Activated CD4-positive, alpha-beta T cell treated with anti-CD3 and anti-CD28 coated beads for 36 hours (primary cell): ENCODE measurements around the gene RPS6KL1. TPM values are rescaled to one million over a fixed set of nuclear protein-coding genes. Genes with fewer than 3 reads are reported as not detected.

Source experiments
- ATAC-seq: fragments of 200-7000 bp; cut with Tn5 transposase; one replicate; pipeline ENCODE4 v1.10.0; 2021; ENCODE audit warnings: mild to moderate bottlenecking, moderate library complexity
- CTCF ChIA-PET: fragments of 350-600 bp; sonication (Branson Sonifier 250); formaldehyde crosslinking; loops from one replicate; lab custom pipeline; 2021; ENCODE audit warnings: antibody characterized with exemption; lab: Charles Lee
- POLR2A ChIA-PET: fragments of 350-600 bp; sonication (Branson Sonifier 250); formaldehyde crosslinking; loops from one replicate; lab custom pipeline; 2021; ENCODE audit warnings: antibody characterized with exemption, inconsistent platforms; lab: Charles Lee
- DNase-seq: peaks from one replicate; pipeline ENCODE4 v3.0.0-alpha.2; 2020
- H3K27ac Mint-ChIP-seq: one replicate; pipeline ENCODE4 v1.8.0; 2021; ENCODE audit warnings: mixed read lengths
- H3K27me3 Mint-ChIP-seq: one replicate; pipeline ENCODE4 v1.8.0; 2021; ENCODE audit warnings: mixed read lengths
- H3K36me3 Mint-ChIP-seq: one replicate; pipeline ENCODE4 v1.8.0; 2021; ENCODE audit warnings: low read depth, mixed read lengths
- H3K4me1 Mint-ChIP-seq: one replicate; pipeline ENCODE4 v1.8.0; 2021; ENCODE audit warnings: mixed read lengths
- H3K4me3 Mint-ChIP-seq: one replicate; pipeline ENCODE4 v1.8.0; 2021; ENCODE audit warnings: mild to moderate bottlenecking, moderate library complexity, mixed read lengths
- H3K9me3 Mint-ChIP-seq: one replicate; pipeline ENCODE4 v1.8.0; 2021; ENCODE audit warnings: low read depth, mixed read lengths
- intact Hi-C, 2 experiments: fragments of 100-400 bp; cut with DNase I in 1 of 2; cut with micrococcal nuclease in 1 of 2; formaldehyde crosslinking; loops; one replicate each; pipeline versions ENCODE4 v1.14.2 to v1.15.1; 2022 to 2024; cut with DNase I, micrococcal nuclease
- total RNA-seq, 2 experiments: library from RNA; stranded (reverse); gene quantifications; one replicate each; pipeline ENCODE4 v1.2.3, GENCODE V29; 2021

RPS6KL1 gene
- 1 to 10 TPM; 5.6 to 6.0 TPM for total RNA-seq

DNA sequence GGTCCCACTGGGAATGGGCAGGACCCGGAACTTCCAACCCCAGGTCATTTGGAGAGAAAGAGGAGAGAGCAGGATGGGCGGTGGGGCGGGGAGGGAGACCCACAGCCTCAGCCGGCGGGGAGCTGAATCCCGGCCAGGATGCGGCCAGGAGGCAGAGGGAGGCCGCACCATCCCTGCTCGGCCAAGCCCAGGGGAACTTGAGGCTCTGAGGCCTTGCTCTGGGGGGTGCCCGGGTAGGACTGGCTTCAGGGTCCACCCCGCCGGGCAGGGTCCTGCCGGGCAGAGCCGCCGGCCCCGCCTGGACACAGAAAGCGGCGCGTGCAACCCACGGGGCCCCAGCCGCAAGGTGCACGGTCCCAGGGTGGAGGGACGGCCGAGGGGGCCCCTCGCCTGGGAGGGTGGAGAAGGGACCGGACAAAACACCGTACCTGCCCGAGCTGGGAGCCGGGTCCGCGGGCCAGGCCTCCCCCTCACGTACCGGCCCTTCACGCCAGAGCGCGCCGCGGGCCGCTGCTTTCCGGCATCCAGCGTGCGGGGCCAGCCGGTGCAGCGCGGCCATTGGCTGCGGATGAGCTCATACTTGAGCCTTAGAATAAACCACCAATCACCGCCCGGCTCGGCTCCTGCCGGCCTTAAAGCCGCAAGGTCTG lies at the start of gene RPS6KL1:
Gene RPS6KL1 (minus strand): TSS at position 509 of the 650 bp plus-strand sequence. CDS start 1,719 bp downstream, outside the sequence.
- CTCF ChIA-PET: interaction anchor here (0.5 to 3.1 kb wide), 14 partner anchors 10 to 140 kb away, joined by 3 to 23 read pairs (median 4); no protein-coding TSS in a partner anchor
- ATAC-seq: peak; percentile 99

GRCh38 chr14:74968811-74969210 lies 45.8 kb upstream of the RPS6KL1 start:
- no peaks in the 10 kb centered on the region for H3K9me3 Mint-ChIP-seq

More for the DNA sequence above, at the start of gene RPS6KL1:
- Mint-ChIP-seq H3K27ac (peak within 1 kb of the TSS; percentile 39), H3K9me3 (no peaks in the 10 kb centered on the region), H3K4me1 (peaks cover 10% of the 10 kb centered on the region), H3K36me3 (no peaks in the 10 kb centered on the region), H3K4me3 (peak within 1 kb of the TSS; percentile 66), H3K27me3 (peaks cover 6% of the 10 kb centered on the region)
- POLR2A ChIA-PET: interaction anchor here (0.6 to 1.0 kb wide), 3 partner anchors 38 to 738 kb away, joined by 3 to 5 read pairs (median 3); partner anchors contain the start of gene TTLL5
- DNase-seq: peak; percentile 86
- intact Hi-C loops: loop anchor here in 1 of 2 experiments (1.0 kb wide), 1 partner anchor 42 kb away; the partner anchor contains the start of gene DLST

DNA sequence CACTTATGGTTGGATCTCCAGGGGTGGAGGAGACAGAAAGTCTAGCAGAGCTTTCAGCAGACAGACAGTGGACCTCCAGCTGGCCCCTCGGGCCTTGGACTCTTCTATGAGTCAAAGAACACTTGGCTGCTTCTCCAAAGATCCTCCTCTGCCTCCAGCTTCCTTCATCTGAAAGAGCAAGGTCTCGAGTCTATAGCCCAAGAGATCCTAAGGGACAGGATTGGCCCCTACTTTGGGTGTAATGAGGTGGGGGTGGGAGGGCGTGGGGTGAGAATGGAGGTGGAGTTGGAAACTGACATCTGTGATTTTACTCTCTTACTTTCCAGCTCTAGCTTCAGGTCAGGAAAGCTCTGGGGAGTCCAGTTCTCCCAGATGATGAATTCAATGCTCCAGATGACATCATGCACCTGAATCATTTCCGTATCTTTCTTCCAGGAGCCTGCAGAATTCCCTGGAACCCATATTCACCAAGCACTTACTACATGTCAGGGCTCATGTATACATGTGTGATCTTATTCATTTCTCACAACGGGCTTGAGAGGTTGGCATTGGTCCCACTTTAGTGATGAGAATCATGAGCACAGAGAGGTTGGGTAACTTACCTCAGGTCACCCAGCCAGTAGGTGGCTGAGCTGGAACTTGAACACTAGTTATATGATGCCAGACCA lies 42.6 kb upstream of the RPS6KL1 start:
- ATAC-seq (no peak), DNase-seq (no peak)
- Mint-ChIP-seq H3K4me3 (no peak overlapping the region), H3K27ac (no peak overlapping the region), H3K9me3 (no peaks in the 10 kb centered on the region), H3K27me3 (peaks cover 2% of the 10 kb centered on the region), H3K4me1 (no peaks in the 10 kb centered on the region), H3K36me3 (no peaks in the 10 kb centered on the region)
- ChIA-PET CTCF (interaction anchor here (0.5 to 1.6 kb wide), 3 partner anchors 13 to 123 kb away, joined by 3 to 6 read pairs (median 4); no protein-coding TSS in a partner anchor), POLR2A (no interaction called here)
- intact Hi-C loops: no loop called here

More at GRCh38 chr14:74968811-74969210, 45.8 kb upstream of the RPS6KL1 start:
- Mint-ChIP-seq H3K27me3 (peaks cover 2% of the 10 kb centered on the region), H3K4me3 (no peak overlapping the region), H3K4me1 (no peaks in the 10 kb centered on the region), H3K27ac (no peak overlapping the region), H3K36me3 (no peaks in the 10 kb centered on the region)
- ChIA-PET POLR2A (no interaction called here), CTCF (interaction anchor here (0.6 to 1.5 kb wide), 6 partner anchors 19 to 174 kb away, joined by 3 to 5 read pairs (median 3); no protein-coding TSS in a partner anchor)
- ATAC-seq: no peak
- intact Hi-C loops: no loop called here
- no peak for DNase-seq

DNA sequence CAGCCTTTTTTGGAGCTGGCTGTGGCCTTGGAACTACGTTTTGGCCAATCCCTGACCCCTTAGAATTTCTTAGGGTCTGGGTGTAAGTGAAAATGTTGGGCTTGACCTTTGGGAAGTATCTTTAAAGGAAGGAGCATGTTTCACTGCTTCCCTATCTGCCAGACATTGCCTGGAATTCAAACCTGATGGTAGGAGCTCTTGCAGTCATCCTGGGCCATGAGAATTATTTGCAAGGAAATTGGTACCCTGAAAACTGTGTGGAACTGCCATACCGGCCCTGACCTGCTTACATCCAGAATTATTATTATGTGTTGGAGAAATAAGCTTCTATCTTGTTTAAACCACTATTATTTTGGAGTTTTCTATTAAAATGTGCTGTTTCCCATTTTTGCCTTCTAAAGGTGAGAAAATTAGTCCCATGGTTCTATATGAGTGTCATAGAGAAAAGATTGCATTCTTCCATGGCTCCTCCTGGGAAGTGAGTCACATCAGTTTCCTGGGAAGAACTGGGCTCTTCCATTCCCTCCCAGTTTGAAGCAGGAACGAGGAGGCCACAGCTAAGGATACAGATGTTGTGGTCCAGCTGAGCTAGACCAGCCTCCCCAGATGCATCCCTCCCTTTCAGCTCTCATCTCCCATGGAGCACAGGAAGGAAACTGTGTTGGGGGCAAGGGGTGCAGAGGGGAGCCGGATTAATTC lies 41.9 kb upstream of the RPS6KL1 start:
- no peak for ATAC-seq
- DNase-seq: no peak
- Mint-ChIP-seq H3K27me3 (peaks cover 2% of the 10 kb centered on the region), H3K9me3 (no peaks in the 10 kb centered on the region), H3K36me3 (no peaks in the 10 kb centered on the region), H3K4me3 (no peak overlapping the region), H3K4me1 (no peaks in the 10 kb centered on the region), H3K27ac (no peak overlapping the region)
- intact Hi-C loops: no loop called here
- ChIA-PET POLR2A (no interaction called here), CTCF (interaction anchor here (0.6 to 1.6 kb wide), 4 partner anchors 13 to 123 kb away, joined by 3 to 6 read pairs (median 4); no protein-coding TSS in a partner anchor)

DNA sequence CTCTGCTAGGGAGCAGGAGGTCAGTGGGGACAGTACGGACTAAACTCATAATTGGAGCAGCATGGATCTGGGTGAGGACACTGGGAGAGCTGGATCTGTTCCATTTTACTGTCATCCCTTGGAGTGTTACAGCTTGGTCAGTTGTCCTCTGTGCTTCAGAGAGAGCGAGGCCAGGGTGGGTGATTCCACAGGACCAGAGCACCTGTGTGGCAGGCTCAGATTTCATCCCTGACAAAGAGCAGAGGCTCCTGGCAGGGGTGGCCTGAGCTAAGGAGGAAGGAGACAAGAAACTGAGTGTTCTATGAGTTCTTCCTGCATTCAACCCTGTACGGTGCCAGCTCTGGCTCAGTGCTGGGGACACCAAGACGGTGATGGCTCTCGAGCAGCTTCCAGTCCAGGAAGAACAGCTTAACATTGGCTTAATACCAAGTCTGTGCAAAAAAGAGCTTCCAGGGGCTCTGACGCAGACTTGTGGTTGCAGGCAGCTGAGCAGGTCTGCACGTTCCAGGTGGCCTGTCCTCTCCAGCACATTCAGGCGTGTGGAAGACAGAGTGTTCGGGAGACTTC lies 40.7 kb upstream of the RPS6KL1 start:
- Mint-ChIP-seq H3K36me3 (no peaks in the 10 kb centered on the region), H3K27me3 (peaks cover 2% of the 10 kb centered on the region), H3K4me3 (no peak overlapping the region), H3K27ac (no peak overlapping the region), H3K9me3 (no peaks in the 10 kb centered on the region), H3K4me1 (no peaks in the 10 kb centered on the region)
- DNase-seq (no peak), ATAC-seq (no peak)
- intact Hi-C loops: no loop called here
- ChIA-PET POLR2A (interaction anchor here (0.6 to 0.8 kb wide), 2 partner anchors 82 to 163 kb away, joined by 3 read pairs; partner anchors contain the start of gene NEK9), CTCF (interaction anchor here (0.8 to 1.6 kb wide), 4 partner anchors 12 to 103 kb away, joined by 3 to 6 read pairs (median 3); partner anchors contain the start of gene RPS6KL1)

DNA sequence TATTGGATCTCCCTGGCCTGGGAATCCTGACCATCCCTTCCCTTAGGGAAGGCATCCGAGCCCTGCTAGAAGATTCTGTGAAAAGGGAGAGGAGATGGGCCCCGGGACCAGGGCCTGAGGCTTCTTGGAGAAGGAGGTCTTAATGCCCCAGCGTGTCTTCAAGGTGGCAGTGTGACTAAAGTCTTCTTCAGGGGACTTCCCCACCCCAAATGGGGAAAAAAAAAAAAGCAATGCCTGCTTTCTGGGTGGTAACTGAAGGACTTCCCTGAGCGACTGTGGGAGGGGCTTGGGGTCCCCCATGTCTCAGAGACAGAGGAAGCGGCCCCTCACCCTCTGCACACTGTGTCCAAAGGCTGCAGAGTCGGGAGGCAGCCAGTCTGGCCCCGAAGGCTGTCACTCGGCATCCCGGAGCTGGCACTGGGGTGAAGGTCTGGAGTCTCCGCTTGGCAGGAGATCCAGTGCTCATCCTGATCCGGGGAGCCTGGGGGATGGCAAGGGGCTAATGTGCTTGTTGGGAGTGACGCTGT lies 40.2 kb upstream of the RPS6KL1 start:
- ATAC-seq: no peak
- CTCF ChIA-PET: interaction anchor here (1.0 kb wide), 1 partner anchor 40 kb away, joined by 3 read pairs; the partner anchor contains the start of gene RPS6KL1

GRCh38 chr14:74962493-74962892 lies 39.4 kb upstream of the RPS6KL1 start:
- H3K36me3 Mint-ChIP-seq: no peaks in the 10 kb centered on the region
- H3K27me3 Mint-ChIP-seq: peaks cover 1% of the 10 kb centered on the region
- H3K4me1 Mint-ChIP-seq: no peaks in the 10 kb centered on the region
- ChIA-PET POLR2A (interaction anchor here (1.5 kb wide), 1 partner anchor 14 kb away, joined by 3 read pairs; no protein-coding TSS in a partner anchor), CTCF (interaction anchor here (0.7 kb wide), 1 partner anchor 11 kb away, joined by 3 read pairs; no protein-coding TSS in a partner anchor)
- H3K4me3 Mint-ChIP-seq: no peak overlapping the region
- ATAC-seq (no peak), DNase-seq (no peak)
- no peaks in the 10 kb centered on the region for H3K9me3 Mint-ChIP-seq
- intact Hi-C loops: no loop called here
- no peak overlapping the region for H3K27ac Mint-ChIP-seq

More for the DNA sequence above, 40.2 kb upstream of the RPS6KL1 start:
- POLR2A ChIA-PET: interaction anchor here (0.8 kb wide), 1 partner anchor 83 kb away, joined by 3 read pairs; no protein-coding TSS in a partner anchor
- intact Hi-C loops: no loop called here
- H3K4me3 Mint-ChIP-seq: no peak overlapping the region
- H3K27me3 Mint-ChIP-seq: peaks cover 2% of the 10 kb centered on the region
- no peak for DNase-seq
- H3K9me3 Mint-ChIP-seq: no peaks in the 10 kb centered on the region
- no peak overlapping the region for H3K27ac Mint-ChIP-seq
- H3K4me1 Mint-ChIP-seq: no peaks in the 10 kb centered on the region
- H3K36me3 Mint-ChIP-seq: no peaks in the 10 kb centered on the region

GRCh38 chr14:74962046-74962445 lies 39.0 kb upstream of the RPS6KL1 start:
- Mint-ChIP-seq H3K27me3 (no peaks in the 10 kb centered on the region), H3K36me3 (no peaks in the 10 kb centered on the region), H3K4me3 (no peak overlapping the region), H3K9me3 (no peaks in the 10 kb centered on the region), H3K27ac (no peak overlapping the region), H3K4me1 (no peaks in the 10 kb centered on the region)
- DNase-seq: no peak
- POLR2A ChIA-PET: interaction anchor here (1.5 kb wide), 1 partner anchor 15 kb away, joined by 3 read pairs; no protein-coding TSS in a partner anchor
- intact Hi-C loops: no loop called here
- no peak for ATAC-seq
- CTCF ChIA-PET: interaction anchor here (0.7 to 1.4 kb wide), 3 partner anchors 9 to 109 kb away, joined by 3 to 4 read pairs (median 3); no protein-coding TSS in a partner anchor

DNA sequence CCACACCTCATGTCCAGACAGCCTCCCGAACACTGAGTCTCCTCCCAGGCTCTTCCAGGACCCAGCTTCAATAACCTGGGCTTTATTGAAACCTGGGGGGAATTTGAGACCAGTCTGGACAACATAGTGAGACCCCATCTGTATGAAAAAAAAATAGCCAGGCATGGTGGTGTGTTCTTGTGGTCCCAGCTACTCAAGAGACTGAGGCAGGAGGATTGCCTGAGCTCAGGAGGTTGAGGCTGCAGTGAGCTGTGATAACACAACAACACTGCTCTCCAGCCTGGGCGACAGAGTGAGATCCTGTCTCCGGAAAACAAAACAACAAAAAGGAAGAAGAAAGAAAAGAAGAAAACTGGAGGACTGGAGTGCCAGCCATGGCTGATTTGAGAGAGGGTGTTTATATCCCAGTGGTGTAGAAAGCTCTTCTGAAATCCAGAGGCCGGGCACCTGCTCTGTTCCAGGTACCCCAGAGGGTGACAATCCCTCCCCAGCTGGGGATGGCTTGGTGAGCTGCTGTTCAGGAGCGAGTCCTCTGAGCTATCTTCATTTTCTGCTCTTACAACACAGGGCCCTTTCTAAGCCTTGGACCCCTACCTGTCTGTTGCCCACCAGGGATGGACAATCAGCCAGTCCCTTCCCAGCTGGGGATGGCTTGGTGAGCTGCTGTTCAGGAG lies 38.3 kb upstream of the RPS6KL1 start:
- DNase-seq (no peak), ATAC-seq (no peak)
- intact Hi-C loops: no loop called here
- ChIA-PET POLR2A (interaction anchor here (0.7 to 1.5 kb wide), 2 partner anchors 15 to 45 kb away, joined by 3 read pairs; no protein-coding TSS in a partner anchor), CTCF (interaction anchor here (0.7 to 1.5 kb wide), 4 partner anchors 9 to 157 kb away, joined by 3 to 4 read pairs (median 4); no protein-coding TSS in a partner anchor)
- Mint-ChIP-seq H3K27me3 (peaks cover 3% of the 10 kb centered on the region), H3K36me3 (no peaks in the 10 kb centered on the region), H3K4me1 (no peaks in the 10 kb centered on the region), H3K9me3 (no peaks in the 10 kb centered on the region), H3K4me3 (no peak overlapping the region), H3K27ac (no peak overlapping the region)

DNA sequence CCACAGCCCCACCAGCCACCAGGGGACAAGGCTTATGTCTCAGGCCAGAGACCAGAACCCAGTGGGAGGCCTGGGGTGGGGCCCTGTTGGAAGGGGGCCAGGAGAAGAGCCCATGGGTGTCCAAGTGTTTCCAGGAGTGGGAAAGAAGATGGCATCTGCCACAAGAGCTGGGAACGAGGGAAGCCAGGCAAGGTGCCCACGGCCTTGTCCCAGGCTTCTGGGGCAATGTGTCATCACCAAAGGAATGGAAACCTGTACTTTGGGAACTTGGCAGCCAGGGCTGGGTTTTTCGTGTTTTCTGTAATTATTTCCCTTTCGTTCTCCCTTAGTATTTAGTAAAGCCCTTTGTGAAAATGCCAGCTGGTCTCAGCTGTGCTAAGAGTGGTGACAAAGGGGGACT lies 37.7 kb upstream of the RPS6KL1 start:
- H3K9me3 Mint-ChIP-seq: no peaks in the 10 kb centered on the region
- POLR2A ChIA-PET: no interaction called here
- no peak for ATAC-seq
- no peak for DNase-seq
- CTCF ChIA-PET: interaction anchor here (0.7 to 1.5 kb wide), 3 partner anchors 10 to 158 kb away, joined by 3 to 4 read pairs (median 4); no protein-coding TSS in a partner anchor
- H3K4me3 Mint-ChIP-seq: no peak overlapping the region
- intact Hi-C loops: no loop called here
- H3K27me3 Mint-ChIP-seq: peaks cover 4% of the 10 kb centered on the region
- H3K4me1 Mint-ChIP-seq: no peaks in the 10 kb centered on the region
- no peaks in the 10 kb centered on the region for H3K36me3 Mint-ChIP-seq
- no peak overlapping the region for H3K27ac Mint-ChIP-seq
